ENCODE measurements around the gene F3.

F3 gene

GRCh38 chr1:94528826-94529225 lies 12.7 kb downstream of the F3 start:
- POLR2A ChIA-PET = no interaction called here
- TF ChIP-seq CTCF (IDR thresholded peaks at IDR 0.05; ENCODE audit: control extremely low read depth, extremely low read depth, low read depth, missing control alignments) = no peak
- no peak for DNase-seq (ENCODE audit: extremely low spot score)
- CTCF ChIA-PET = interaction anchor here (0.8 to 1.6 kb wide), 4 partner anchors 13 to 277 kb away, joined by 3 to 6 read pairs (median 3); no protein-coding TSS in a partner anchor

- ChIA-PET CTCF (interaction anchor here (1.0 to 1.6 kb wide), 4 partner anchors 42 to 317 kb away, joined by 3 to 6 read pairs (median 3); no protein-coding TSS in a partner anchor), POLR2A (no interaction called here)
- TF ChIP-seq CTCF (IDR thresholded peaks at IDR 0.05; ENCODE audit: control extremely low read depth, extremely low read depth, low read depth, missing control alignments) = no peak
- DNase-seq (ENCODE audit: extremely low spot score) = no peak
Measured at GRCh38 chr1:94528299-94528698, 13.3 kb downstream of the F3 start.

GRCh38 chr1:94527447-94528031 lies 14.0 kb downstream of the F3 start:
- POLR2A ChIA-PET = no interaction called here
- CTCF ChIA-PET = interaction anchor here (1.2 to 1.7 kb wide), 3 partner anchors 278 to 327 kb away, joined by 3 read pairs; no protein-coding TSS in a partner anchor
- DNase-seq (ENCODE audit: extremely low spot score) = peak; percentile 1
- TF ChIP-seq CTCF (IDR thresholded peaks at IDR 0.05; ENCODE audit: control extremely low read depth, extremely low read depth, low read depth, missing control alignments) = no peak

- ChIA-PET POLR2A (no interaction called here), CTCF (interaction anchor here (1.2 to 1.7 kb wide), 3 partner anchors 279 to 328 kb away, joined by 3 read pairs; no protein-coding TSS in a partner anchor)
- no peak for TF ChIP-seq CTCF (IDR thresholded peaks at IDR 0.05; ENCODE audit: control extremely low read depth, extremely low read depth, low read depth, missing control alignments)
- DNase-seq (ENCODE audit: extremely low spot score) = no peak
Measured at GRCh38 chr1:94526152-94526980, 15.2 kb downstream of the F3 start.

- TF ChIP-seq CTCF (IDR thresholded peaks at IDR 0.05; ENCODE audit: control extremely low read depth, extremely low read depth, low read depth, missing control alignments) = no peak
- CTCF ChIA-PET = interaction anchor here (0.7 to 2.1 kb wide), 3 partner anchors 92 to 282 kb away, joined by 3 to 8 read pairs (median 3); no protein-coding TSS in a partner anchor
- POLR2A ChIA-PET = no interaction called here
- no peak for DNase-seq (ENCODE audit: extremely low spot score)
Measured at GRCh38 chr1:94524531-94524930, 17.0 kb downstream of the F3 start.

- no peak for TF ChIP-seq CTCF (IDR thresholded peaks at IDR 0.05; ENCODE audit: control extremely low read depth, extremely low read depth, low read depth, missing control alignments)
- DNase-seq (ENCODE audit: extremely low spot score) = peak; percentile 5
- POLR2A ChIA-PET = no interaction called here
- CTCF ChIA-PET = interaction anchor here (1.0 to 3.0 kb wide), 8 partner anchors 8 to 521 kb away, joined by 3 to 24 read pairs (median 6); no protein-coding TSS in a partner anchor
Measured at GRCh38 chr1:94522304-94522703, 19.3 kb downstream of the F3 start.
